K562 (cell line): Measurements from ENCODE around the gene ETS2. TPM values are rescaled to one million over a fixed set of nuclear protein-coding genes. Genes with fewer than 3 reads are reported as not detected.

Experiments used
- CHD4 ChIP-seq: fragments of 200-600 bp; sonication (generic); IDR thresholded peaks from 3 replicates; pipeline ENCODE4 v1.6.1; 2012; ENCODE audit warnings: low read depth, mild to moderate bottlenecking, mixed read lengths, low read length, inconsistent platforms; ENCODE audit not compliant: insufficient read depth, insufficient replicate concordance, poor library complexity, severe bottlenecking
- EHMT2 ChIP-seq: fragments of 450-650 bp; IDR thresholded peaks from 2 replicates; pipeline ENCODE4 v1.6.1; 2018; ENCODE audit warnings: antibody characterized with exemption
- HOMEZ ChIP-seq: fragments of 250-450 bp; sonication (Bioruptor Pico); IDR thresholded peaks from 2 replicates; pipeline ENCODE4 v1.4.0; 2020; ENCODE audit warnings: mild to moderate bottlenecking, moderate library complexity
- NFE2 ChIP-seq: IDR thresholded peaks from 2 replicates; pipeline ENCODE4 v1.6.1; 2014; ENCODE audit warnings: antibody characterized with exemption, low read depth
- NFXL1 ChIP-seq: fragments of 450-650 bp; formaldehyde crosslinking; IDR thresholded peaks from 2 replicates; pipeline ENCODE4 v1.4.0; 2021; ENCODE audit warnings: mild to moderate bottlenecking
- SNIP1 ChIP-seq: fragments of 450-650 bp; IDR thresholded peaks from 2 replicates; pipeline ENCODE4 v1.7.1; 2017; ENCODE audit warnings: low read depth, mild to moderate bottlenecking
- TCF7L2 ChIP-seq: fragments of 150-350 bp; IDR thresholded peaks from 2 replicates; pipeline ENCODE4 v1.6.1; 2016; ENCODE audit warnings: low read depth, mild to moderate bottlenecking, low read length, moderate library complexity
- TFAP4 ChIP-seq: sonication (generic); formaldehyde crosslinking; IDR thresholded peaks from 2 replicates; pipeline ENCODE4 v1.8.0; 2022; ENCODE audit warnings: missing genetic modification reagents, mild to moderate bottlenecking, moderate library complexity, borderline replicate concordance
- TRIM24 ChIP-seq, 2 experiments: fragments of 450-650 bp; IDR thresholded peaks; 2 replicates each; pipeline ENCODE4 v1.6.1; 2016
- ZC3H11A ChIP-seq: IDR thresholded peaks from 2 replicates; pipeline ENCODE4 v1.6.1; 2012; ENCODE audit warnings: low read depth, low read length, improper control_type of control experiment
- ZNF224 ChIP-seq: sonication (generic); formaldehyde crosslinking; IDR thresholded peaks from 2 replicates; pipeline ENCODE4 v1.8.0; 2022; ENCODE audit warnings: mild to moderate bottlenecking, missing genetic modification reagents
- polyA plus RNA-seq, 8 experiments: library from polyadenylated mRNA; depleted of rRNA in 4 of 8; stranded (reverse) in 5 of 8; unstranded in 3 of 8; fragments of >200 nt; fragmentation: Nextera tagmentation in 2 of 8; fragmentation: Illumina TruSeq in 1 of 8; extraction: Ambion mirVana in 2 of 8; extraction: Trizol in 1 of 8; gene quantifications; 2 replicates each; pipeline versions ENCODE4 v1.2.1 to v1.2.3, GENCODE V29; 2011 to 2014; ENCODE audit warnings: inconsistent platforms in 1 of 8, missing spikeins in 1 of 8
- total RNA-seq, 7 experiments: library from RNA; depleted of rRNA in 6 of 7; stranded (reverse); fragments of >200 nt in 6 of 7; fragmentation: Illumina TruSeq in 2 of 7; extraction: Trizol in 2 of 7; gene quantifications; 2 replicates each; pipeline versions ENCODE4 v1.2.1 to v1.2.3, GENCODE V29; 2011 to 2021; ENCODE audit warnings: low replicate concordance in 1 of 7
- TF ChIP-seq, protein P1 (sequence below), 2 experiments: fragments of 450-650 bp; formaldehyde crosslinking in 1 of 2; IDR thresholded peaks; 2 replicates each; pipeline versions ENCODE4 v1.4.0 to v1.6.1; 2014 to 2020; ENCODE audit warnings: mild to moderate bottlenecking in 2 of 2, borderline replicate concordance in 1 of 2, low read depth in 1 of 2
- TF ChIP-seq, protein P2 (sequence below): IDR thresholded peaks from 3 replicates; pipeline ENCODE4 v1.6.1; 2011; ENCODE audit warnings: borderline replicate concordance, mild to moderate bottlenecking; ENCODE audit not compliant: insufficient read length, insufficient read depth
- TF ChIP-seq, protein P3 (sequence below): sonication (generic); formaldehyde crosslinking; IDR thresholded peaks from 2 replicates; pipeline ENCODE4 v1.8.0; 2022; ENCODE audit warnings: missing genetic modification reagents, mild to moderate bottlenecking, borderline replicate concordance

Gene ETS2
- total and polyA plus RNA-seq, 9 of the 15 experiments (the other 6 are each of a cell fraction or from before 2014, with no cell fraction given), result 1.7 to 24.4 (median 12.2) TPM

DNA sequence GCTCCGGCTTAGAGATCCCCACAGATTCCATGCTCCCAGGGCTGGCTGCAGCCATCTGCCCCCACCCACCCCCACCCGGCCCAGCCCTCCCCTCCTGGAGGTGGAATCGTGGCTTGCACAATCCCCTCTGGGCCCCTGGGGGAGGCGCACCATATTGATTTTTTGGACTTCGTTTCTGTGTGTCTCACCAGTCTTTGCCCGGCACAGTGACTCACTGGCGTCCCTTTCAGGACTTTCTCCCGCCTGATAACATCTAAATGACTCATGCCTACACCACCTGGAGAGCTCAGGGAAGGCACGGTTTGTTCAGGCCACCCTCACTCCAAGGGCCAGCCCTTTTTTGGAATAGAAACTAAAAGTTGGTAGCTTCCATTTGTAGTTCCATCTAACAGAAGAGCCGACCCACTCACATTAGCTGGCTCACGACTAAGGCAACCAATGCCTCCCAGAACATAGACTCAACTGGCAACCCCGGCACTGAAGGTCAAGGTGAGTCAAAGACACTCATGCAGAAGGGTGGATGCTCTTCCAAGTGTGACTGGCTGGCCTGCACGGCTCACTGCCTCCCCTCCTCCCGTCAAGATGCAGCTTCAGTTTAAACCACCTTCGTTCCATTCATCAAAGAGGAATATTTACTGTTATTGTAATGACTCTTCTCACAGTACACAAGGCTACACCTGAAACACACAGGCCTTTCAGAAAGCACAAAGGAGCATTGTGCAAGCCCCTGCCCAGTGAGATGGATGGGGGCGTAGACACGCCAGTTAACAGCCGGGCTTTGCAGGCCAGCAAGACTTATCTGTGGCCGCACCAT is 18.1 kb upstream of the ETS2 start (continued):
- TF ChIP-seq, protein P1, sequence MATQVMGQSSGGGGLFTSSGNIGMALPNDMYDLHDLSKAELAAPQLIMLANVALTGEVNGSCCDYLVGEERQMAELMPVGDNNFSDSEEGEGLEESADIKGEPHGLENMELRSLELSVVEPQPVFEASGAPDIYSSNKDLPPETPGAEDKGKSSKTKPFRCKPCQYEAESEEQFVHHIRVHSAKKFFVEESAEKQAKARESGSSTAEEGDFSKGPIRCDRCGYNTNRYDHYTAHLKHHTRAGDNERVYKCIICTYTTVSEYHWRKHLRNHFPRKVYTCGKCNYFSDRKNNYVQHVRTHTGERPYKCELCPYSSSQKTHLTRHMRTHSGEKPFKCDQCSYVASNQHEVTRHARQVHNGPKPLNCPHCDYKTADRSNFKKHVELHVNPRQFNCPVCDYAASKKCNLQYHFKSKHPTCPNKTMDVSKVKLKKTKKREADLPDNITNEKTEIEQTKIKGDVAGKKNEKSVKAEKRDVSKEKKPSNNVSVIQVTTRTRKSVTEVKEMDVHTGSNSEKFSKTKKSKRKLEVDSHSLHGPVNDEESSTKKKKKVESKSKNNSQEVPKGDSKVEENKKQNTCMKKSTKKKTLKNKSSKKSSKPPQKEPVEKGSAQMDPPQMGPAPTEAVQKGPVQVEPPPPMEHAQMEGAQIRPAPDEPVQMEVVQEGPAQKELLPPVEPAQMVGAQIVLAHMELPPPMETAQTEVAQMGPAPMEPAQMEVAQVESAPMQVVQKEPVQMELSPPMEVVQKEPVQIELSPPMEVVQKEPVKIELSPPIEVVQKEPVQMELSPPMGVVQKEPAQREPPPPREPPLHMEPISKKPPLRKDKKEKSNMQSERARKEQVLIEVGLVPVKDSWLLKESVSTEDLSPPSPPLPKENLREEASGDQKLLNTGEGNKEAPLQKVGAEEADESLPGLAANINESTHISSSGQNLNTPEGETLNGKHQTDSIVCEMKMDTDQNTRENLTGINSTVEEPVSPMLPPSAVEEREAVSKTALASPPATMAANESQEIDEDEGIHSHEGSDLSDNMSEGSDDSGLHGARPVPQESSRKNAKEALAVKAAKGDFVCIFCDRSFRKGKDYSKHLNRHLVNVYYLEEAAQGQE (IDR thresholded peaks at IDR 0.05; ENCODE audit: borderline replicate concordance), result peak; percentile 50; the same call in 1 of the 2 replicates
- TF ChIP-seq, protein P1 (CRISPR knock-in tag; IDR thresholded peaks at IDR 0.05; ENCODE audit: low read depth), result no peak
- TF ChIP-seq, protein P2, sequence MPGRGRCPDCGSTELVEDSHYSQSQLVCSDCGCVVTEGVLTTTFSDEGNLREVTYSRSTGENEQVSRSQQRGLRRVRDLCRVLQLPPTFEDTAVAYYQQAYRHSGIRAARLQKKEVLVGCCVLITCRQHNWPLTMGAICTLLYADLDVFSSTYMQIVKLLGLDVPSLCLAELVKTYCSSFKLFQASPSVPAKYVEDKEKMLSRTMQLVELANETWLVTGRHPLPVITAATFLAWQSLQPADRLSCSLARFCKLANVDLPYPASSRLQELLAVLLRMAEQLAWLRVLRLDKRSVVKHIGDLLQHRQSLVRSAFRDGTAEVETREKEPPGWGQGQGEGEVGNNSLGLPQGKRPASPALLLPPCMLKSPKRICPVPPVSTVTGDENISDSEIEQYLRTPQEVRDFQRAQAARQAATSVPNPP, result no peak
- no peak for TF ChIP-seq ZNF224 (CRISPR knock-in tag)
- peak; percentile 70 for TF ChIP-seq NFE2
- TF ChIP-seq TFAP4, result no peak
- TF ChIP-seq, protein P3, sequence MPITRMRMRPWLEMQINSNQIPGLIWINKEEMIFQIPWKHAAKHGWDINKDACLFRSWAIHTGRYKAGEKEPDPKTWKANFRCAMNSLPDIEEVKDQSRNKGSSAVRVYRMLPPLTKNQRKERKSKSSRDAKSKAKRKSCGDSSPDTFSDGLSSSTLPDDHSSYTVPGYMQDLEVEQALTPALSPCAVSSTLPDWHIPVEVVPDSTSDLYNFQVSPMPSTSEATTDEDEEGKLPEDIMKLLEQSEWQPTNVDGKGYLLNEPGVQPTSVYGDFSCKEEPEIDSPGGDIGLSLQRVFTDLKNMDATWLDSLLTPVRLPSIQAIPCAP (CRISPR knock-in tag), result no peak
- TF ChIP-seq HOMEZ (CRISPR knock-in tag), result no peak
- 0 out of 2 replicates have a peak, but pooled peaks have one; percentile 52 for TF ChIP-seq EHMT2
- no peak for TF ChIP-seq SNIP1
- TF ChIP-seq TRIM24 (IDR thresholded peaks at IDR 0.05), result peak; percentile 29 to 55; a peak in 2 of 4 replicates
- no peak for TF ChIP-seq TCF7L2
- TF ChIP-seq CHD4, result no peak
- TF ChIP-seq NFXL1 (CRISPR knock-in tag), result no peak
- TF ChIP-seq ZC3H11A, result no peak
